GM21529 (cell line): ENCODE data around the gene DLG2.

ENCODE experiments used
- ATAC-seq: cut with Tn5 transposase; IDR thresholded peaks from one replicate; pipeline ENCODE4 v1.9.1; 2021; ENCODE audit not compliant: unreplicated experiment

The DLG2 gene

DNA sequence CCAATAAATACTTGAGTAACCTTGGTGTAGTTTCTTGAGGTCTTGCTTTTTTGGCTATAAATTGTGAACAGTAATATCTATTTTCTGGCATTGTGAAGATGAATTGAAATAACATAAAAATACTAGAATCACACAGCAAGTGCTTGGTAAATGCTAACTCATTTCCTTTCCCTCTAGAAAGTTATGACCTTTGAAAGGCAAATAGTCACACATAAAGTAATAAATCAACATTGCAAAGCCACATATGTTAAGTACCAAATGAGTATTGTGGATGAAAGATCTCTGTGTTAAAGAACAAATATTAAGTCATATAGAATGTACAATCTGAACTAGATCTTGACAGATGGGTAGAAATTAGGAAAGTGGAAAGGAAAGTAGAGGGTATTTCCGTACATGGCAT, 1781.3 kb downstream of the DLG2 start:
- no peak for ATAC-seq

DNA sequence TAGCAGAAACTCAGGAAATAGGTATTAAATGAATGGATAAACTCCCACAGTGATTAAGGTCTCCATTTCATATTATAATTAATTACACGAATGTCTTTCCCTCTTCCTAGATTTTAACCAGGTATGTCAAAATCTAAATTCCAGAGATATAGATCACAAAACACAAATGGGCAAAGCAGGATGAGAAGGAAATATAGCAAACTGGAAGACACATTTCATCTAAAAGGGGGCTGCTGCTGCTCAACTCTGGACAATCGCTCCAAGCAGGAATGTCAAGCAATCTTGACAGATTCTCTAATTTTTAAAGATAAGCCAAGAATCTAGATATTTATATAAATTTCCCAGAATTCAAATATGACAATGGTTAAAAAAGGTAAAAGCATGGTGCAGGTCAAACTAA, 1786.8 kb downstream of the DLG2 start:
- ATAC-seq, result no peak

- peak; percentile 90 for ATAC-seq
Observed at GRCh38 chr11:83836883-83837654, 1790.1 kb downstream of the DLG2 start.

DNA sequence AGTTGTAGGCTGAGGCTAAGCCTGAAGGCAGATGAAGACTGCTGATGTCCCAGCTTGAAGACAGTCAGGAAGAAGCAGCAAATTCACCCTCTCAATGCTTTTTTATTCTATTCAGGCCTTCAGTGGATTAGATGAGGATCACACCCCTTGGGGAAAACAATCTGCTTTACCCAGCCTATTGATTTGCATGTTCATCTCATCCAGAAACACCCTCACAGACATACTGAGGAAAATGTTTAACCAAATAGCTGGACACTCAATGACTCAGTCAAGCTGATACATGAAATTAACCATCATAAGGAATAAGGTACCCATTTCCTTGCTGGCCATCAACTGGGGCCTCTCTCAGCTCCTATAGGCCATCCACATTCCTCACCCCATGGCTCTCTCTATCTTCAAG, 1791.1 kb downstream of the DLG2 start:
- no peak for ATAC-seq

GRCh38 chr11:83835423-83835822, 1791.7 kb downstream of the DLG2 start:
- ATAC-seq, result peak; percentile 68

GRCh38 chr11:83831929-83832328, 1795.2 kb downstream of the DLG2 start:
- ATAC-seq, result no peak

DNA sequence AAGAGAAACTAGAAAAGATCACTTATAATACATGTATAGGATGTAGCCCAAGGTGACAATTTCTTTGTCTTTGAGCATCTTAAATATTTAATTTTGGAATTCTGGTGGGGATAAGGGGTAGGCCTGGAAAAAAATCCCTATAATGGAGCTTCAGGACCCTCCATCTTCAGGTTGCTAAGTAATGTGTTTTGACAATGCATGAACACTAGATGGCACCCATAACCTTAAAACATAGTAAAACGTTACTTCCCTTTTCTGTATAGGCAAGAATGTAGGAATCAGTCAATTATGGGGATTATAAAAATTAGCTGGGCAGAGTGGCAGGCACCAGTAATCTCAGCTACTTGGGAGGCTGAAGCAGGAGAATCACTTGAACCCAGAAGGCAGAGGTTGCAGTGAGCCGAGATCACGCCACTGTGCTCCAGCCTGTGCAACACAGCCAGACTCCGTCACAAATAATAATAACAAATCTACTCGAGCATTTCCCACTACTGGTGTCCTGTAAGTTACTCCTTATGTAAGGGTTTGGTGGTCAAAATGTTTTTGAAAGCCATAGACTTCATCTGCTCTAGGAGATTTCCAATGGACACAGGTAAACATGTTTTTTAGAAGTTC, 1799.1 kb downstream of the DLG2 start:
- ATAC-seq, result peak; percentile 79

- ATAC-seq, result no peak
Observed at GRCh38 chr11:83827520-83827919, 1799.6 kb downstream of the DLG2 start.

GRCh38 chr11:83826078-83826477, 1801.1 kb downstream of the DLG2 start:
- no peak for ATAC-seq

- no peak for ATAC-seq
Observed at GRCh38 chr11:83823461-83824025, 1803.6 kb downstream of the DLG2 start.

GRCh38 chr11:83819931-83820549, 1807.1 kb downstream of the DLG2 start:
- ATAC-seq, result peak; percentile 42

DNA sequence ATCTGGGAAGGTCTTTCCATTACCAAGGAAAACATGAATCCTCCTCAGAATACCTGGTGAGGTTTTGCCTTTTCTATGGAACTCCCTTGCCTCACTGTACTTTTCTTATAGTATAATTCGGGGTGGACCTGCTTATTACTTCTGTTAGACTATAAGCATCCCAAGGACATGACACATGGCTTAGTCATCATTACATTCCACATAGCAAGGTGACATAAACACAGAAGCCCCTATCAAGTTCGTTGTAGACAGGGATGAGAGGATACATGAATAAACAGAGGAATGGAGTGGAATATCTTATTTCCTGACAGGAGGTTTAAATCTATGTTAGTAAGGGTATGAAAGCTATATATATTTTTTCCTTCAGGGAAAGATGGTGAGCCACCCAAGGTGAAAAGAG, 1808.8 kb downstream of the DLG2 start:
- ATAC-seq, result no peak

DNA sequence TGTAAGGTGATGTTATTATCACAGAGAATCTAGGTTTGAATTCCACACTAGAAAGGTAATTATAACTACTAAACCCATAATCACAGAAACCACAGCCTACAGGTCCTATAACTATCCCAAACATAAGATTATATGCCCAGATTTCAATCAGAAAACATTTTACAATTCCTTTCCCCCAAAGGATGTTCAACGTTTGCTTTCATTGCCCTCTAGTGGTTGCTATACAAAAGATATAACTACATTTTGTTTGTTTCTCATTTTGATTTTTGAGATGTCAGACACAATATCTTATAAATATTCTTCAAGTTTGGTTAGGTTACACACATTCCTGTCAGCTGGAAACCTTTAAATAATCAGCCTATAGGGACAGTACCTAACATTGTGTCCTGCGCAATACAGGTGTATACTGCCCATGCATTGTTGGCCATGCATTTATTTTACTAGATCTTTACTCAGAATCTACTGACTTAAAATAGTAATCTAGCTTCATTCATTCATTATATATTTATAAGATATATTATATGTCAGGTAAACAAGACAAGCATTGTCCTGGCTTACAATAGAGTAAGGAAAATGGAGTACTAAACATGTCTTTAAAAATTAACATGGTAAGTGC, 1810.5 kb downstream of the DLG2 start:
- no peak for ATAC-seq

DNA sequence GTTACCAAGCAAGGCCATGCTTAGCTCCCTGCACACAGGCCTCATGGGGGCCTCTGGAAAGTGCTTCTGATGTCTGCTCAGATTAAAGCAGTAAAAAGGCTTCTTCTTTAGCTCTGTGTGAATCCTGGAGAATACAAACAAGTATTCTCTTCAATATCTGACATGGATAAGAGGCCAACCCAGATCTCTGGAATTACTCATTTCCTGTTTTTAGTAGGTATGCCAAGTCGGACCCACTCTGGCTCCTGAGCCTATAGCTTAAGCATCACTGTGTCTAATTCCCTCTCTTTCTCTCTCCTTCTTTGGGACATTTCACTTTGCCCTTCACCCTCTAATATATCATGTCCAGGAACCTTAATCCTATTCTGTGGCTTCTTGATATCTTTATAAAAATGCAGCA, 1811.4 kb downstream of the DLG2 start:
- ATAC-seq, result no peak

DNA sequence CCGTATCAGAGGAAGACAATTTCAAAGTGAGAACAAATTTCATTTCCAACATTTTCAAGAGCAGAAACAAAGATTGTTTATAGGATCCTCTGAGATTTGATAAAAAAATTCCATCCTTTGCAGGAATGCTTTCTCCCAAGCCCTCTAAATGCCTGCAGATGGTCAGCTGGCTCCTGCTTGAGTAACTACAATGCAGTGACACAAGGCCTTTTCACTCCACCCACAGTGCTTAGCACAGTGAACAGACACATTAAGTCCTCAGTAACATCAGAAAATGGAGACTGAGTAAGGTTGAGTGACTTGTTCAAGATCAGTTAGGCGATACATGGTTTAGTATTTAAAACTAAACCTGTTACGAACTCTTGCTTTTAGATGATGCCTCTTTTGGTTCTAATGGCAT, 1813.8 kb downstream of the DLG2 start:
- ATAC-seq, result no peak

DNA sequence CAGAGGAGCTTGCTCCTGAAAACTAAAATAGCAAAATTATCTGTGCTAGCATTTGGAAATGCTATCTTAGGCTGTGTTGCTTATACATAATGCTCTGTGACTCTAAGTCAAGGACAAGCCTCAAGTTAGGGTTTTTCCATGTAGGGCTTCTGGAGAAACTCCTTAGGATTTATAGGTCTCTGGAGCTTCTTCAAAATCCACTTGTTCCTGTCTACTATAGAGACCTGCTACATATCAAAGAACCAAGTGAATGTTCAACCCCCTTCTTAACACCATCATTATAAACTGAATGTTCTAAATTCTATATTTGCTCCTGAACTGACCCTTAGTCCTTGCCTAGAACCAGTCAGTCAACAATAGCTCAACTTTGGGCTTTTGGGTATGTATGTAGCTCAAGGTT, 1817.9 kb downstream of the DLG2 start:
- no peak for ATAC-seq

DNA sequence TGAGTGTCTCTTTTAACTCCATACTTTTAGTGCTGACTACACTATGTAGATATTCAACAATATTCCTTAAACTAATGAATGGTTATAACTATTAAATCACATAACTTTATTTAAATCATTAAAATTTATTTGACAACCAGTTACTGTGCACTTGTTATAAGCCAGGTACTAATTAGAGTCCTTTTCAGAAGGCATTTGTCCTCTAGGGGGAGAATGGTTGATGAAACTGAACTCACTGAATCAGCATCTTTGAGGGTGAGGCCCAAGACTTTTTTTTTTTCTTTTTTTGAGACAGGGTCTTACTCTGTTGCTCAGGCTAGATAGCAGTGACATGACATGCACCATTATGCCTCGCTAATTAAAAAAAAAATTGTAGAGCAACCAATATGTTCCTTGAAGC, 1825.3 kb downstream of the DLG2 start:
- ATAC-seq, result no peak

DNA sequence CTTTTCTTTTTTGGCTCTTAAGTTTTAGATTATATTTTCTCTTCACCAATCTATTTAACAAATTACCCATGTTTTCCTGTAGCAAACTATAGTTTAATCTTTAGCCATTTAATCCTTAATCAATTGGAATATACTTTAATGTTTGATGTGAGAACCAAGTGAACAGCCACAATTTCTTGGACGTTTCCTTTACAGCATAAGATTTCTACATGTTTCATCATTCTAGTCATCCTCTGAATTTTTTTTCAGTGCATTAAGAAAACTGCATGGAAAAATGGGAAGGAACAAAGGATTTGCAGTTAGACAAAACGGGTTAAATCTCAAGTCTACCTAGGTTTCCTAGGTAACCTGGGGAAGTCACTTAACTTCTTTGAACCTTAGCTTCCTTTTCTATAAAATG, 1833.8 kb downstream of the DLG2 start:
- ATAC-seq, result no peak

- ATAC-seq, result no peak
Observed at GRCh38 chr11:83791557-83791956, 1835.6 kb downstream of the DLG2 start.

DNA sequence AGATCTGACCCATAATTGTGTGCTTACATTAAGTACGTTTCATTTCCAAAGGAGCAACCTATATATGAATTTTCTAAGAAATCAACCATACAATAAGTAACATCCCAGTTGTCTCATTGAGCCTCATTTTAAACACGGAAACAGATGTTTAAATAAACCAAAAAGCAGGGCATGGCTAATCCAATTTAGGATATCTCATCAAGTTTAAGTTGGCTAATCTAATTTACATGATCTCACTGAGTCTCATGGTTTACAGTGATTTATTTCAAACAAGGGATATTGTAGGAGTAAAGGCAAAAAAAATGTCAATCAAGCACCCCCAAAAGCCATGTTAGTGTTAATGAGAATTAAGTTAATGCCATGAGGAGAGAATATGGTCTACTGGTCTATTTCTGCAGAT, 1841.2 kb downstream of the DLG2 start:
- ATAC-seq, result no peak

GRCh38 chr11:83784419-83784818, 1842.7 kb downstream of the DLG2 start:
- ATAC-seq, result no peak

- ATAC-seq, result no peak
Observed at GRCh38 chr11:83782329-83782728, 1844.8 kb downstream of the DLG2 start.
